HG02970 (cell line): ENCODE data around the gene UCK1.

Experiments used
- ATAC-seq: cut with Tn5 transposase; IDR thresholded peaks from one replicate; pipeline ENCODE4 v1.9.1; 2021; ENCODE audit warnings: mild to moderate bottlenecking, moderate library complexity, moderate number of reproducible peaks; ENCODE audit not compliant: unreplicated experiment, low FRiP score

The UCK1 gene

DNA sequence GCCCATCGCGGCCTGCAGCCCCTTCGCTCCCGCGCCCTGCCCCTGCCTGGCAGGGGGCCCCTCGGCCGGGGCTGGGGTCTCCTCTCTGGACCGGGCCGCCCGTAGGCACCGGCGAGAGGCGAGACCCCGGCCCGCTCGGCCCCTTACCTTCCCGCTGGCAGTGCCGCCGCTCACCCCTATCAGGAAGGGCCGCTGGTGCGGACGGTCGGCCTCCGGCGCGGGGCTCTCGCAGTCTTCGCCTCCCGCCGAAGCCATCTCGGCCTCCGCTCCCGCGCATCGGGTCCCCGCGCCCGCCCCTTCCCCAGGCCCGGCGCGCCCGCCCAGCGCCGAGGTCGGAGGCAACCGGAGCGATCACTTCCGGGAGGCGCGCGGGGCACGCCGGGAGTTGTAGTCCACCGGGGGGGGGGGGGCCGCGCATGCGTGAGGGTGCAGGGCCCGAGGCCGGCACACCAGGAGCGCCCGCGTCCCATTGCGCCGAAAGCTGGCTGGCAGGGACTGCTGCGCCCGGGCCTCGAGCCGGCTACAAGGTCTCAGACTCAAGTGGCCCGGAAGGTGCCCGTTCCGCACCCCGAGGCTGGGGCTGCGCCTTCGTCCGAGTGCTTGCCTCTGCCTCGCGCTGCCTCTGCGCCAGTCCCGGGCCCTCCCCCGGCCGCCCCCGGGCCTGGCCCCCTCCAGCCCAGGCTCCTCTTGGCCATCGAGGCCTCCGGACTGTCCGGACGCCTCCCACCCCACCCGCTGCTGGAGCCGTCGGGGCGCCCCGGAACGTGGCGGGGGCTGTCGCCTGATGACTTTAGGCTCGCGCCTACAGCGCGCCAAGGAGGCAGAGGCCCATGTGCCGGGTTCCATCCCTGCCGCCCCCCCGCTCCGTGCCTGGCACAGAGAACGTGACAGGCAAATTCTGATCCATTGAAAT lies at the start of gene UCK1:
UCK1 (minus strand) TSS at position 344 of the 913 bp plus-strand sequence; CDS start at position 255, 89 bp downstream.
- ATAC-seq: peak; percentile 78

DNA sequence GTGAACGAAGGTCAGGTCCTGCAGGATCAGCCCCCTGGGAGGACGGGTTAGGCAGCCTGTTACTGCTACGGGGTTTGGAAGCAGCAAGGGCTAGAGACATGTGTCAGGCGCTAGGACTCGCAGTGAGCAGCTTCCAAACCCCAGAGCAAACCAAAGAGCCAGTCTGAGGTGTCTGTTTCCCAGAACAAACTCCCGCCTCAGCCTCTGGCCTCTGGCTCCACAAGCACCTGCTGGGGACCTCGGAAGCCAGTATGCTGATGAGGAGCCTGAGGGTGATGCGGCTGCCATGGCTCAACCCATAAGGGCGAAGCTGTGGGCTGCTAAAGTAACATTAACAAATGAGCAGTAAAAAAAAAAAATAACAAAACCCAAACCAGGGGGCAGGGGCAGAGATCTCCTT lies 49.3 kb upstream of the UCK1 start:
- ATAC-seq: no peak

DNA sequence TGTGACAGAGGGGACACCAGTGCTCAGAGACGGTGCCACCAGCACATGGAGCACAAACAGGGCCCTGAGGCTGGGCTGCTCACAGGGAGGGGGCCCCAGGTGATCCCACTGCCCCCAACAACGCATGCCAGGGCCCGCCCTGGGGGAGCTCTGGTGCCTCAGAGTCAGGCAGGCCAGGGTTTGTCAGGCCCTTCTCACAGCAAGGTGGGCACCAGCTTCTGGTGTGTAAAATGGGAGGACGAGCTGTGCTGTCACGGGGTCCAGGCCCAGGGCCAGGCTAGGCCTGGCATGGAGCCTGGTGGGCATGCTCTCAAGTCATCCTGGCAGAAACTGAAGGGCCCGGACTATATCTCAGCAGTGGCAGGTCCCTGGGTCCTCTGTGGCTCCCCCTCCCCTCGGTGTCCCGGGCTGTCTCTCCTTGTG lies 48.7 kb upstream of the UCK1 start:
- no peak for ATAC-seq

DNA sequence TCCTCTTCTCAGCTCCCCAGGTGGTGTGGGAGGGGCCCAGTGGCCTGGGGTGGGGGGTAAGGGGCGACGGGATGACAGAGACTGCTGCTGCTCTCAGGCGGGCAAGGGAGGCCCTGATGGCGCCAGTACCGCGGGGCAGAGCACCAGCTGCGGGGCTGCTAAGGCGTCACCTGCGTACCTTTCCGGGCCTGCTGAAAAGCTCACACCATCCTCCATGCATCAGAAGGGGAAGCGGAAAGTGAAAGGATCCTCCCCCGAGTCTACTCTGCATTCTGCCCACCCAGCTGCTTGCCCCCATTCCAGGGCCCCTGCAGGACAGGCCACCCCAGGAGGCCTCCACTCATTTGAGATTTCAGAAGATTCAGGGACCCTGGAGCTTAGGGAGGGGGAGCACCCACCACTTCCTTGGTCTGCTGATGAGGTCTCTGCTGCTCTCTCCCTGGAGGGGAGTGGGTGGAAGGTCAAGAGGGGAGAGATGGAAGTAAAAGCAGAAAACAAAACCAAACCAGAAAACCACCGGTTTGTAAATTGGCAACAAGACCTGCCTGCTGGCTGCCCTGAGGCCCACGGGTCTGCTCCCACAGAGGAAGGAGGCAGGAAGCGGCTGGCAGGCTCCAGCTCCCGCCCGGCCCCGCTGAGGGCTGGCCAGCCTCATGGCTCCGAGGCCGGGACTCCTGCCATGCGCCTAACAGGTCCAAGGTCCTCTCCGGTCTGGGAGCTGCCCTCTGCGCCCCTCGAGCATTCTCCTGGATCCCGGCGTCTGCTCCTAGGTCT lies 47.9 kb upstream of the UCK1 start:
- no peak for ATAC-seq

DNA sequence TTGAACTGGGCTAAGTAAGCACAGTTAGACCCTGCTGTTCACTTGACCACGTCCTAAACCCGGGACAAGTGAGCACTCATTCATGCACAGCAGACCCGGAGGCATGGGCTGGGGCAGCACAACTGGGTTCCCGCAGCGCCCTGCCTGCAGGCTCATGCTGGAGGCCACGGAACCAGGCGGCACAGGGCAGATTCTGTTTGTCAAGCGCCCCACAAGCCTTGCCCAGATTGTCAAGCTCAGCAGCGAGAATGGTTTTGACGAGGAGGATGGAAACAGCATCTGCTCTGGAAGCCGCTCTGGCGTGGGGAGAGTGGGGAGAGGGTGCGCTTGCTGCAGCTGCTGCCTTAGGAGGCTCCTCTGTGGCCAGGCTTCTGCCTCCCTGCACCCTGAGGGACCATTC lies 47.0 kb upstream of the UCK1 start:
- ATAC-seq: no peak

DNA sequence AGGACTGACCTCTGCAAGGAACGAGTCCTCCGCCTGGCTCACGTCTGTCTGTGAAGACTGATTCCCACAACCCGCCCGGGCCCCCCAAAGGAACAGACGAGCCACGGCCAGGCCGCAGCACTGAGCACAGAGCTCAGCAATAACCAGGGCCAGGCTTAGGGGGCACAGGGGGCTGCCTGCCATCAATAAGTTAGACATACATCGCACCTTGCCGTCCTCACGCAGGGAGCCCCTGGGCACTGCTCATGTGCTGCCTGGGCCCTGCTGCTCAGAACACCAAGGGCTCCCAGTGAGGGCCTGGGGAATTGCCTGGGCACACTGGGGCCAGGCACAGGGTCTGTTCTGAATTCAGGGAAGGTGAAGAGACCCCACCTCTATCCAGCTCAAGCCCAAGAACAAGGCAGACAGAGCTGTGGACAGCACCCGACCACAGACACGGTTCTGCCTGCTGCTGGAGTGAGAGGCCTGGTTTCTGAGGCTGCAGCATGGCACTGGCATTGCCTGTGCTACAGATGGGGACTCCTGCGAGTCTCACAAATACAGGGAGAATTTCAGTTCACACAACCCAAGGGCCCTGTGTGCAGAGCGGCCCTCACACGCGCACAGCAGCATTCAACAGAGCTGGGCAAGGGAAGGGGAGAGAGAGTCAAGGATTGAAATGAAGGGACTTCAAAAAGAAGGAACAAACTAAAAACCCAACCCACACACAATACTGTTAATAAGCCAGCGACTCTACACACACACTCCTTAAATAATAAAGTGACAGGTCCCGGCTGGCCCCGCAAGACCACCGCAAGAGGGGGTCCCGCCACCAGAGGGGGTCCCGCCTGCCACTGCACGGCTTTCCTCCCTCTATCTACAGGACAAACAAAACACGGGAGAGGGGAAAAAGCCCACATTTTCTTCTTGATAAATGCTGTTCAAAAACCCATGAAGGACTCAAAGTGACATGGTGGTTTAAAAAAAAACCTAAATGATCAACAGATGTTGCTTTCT lies 46.2 kb upstream of the UCK1 start:
- ATAC-seq: no peak

DNA sequence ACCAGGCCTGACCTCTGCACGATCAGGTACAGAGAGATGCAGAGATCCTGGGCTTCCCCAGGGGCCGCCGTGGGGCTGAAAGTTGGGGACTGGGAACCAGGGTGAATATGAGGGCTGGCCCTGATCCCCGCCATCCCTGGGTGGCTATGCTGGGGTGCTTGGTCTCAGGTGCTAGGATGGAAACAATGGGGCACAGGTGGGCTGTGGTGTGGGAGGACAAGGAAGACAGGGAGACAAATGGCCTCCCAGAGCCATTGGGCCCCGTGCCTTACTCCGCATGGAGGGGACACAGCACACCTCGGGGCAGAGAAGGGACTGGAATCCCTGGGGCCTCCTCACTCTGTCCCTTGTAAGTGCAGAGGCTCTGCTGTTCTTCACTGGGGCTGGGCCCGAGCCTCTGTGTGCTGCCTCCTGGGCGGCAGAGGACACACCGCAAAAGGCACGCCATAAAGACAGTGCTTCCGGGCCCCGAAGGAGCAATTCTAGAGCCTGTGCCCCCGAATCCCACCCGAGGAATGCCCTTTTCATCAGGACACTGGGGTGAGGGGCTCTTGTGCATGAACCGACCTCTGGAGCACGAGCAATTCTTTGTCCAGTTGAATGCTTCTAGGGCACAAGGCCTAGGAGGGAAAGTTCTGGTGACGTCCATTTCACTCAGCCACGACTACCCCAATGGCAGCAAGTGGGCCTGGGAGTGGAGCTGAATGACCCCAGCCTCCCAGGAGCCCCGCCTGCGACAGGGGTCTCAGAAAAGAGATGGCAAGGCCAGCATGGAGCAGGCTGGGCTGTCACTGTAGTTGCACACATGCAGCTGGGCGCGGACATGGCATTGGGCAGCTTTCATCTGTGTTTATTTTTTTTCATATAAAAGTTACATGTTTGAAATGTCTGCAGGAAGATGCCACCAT lies 45.1 kb upstream of the UCK1 start:
- no peak for ATAC-seq

DNA sequence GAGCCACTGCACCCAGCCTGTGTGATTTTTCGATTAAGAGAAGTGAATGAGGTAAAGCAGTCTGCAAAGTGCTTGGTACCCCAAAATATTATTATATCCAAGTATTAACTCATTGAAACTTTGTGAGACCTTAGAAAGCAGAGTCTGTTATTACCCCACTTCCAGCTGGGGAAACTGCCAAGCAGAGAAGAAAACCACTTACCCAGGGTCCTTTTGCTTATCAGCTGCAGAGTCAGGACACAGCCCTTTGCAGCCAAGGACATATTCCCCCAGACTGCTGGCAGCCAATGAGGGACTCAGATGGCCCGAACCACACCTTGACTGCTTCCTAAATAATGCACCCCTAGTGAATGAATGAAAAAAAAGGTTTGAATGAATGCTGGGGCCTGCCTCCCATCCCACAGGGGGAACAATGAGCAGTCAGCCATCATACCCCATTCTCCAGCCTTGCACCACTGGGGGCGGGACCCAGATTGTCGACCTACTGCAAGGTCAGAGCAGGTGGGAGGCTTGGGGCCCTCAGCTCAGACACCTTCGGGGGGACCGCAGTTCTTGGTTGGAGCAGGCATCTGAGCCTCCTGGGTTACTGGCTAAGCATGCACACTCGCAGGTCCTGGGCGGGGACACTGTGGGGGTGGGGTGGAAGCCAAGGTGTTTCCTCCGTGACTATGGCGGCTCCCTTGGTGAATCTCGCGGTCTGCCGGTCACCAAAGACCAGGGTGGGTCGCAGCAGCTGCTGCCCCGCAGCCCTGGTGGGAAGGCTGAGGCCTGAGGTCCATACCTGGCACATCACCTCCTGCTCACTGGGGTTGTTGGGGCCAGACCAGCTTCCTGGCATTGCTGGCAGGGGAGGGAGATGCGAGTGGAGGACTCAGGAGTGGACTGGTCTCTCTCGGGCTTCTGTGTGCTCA lies 43.9 kb upstream of the UCK1 start:
- no peak for ATAC-seq

DNA sequence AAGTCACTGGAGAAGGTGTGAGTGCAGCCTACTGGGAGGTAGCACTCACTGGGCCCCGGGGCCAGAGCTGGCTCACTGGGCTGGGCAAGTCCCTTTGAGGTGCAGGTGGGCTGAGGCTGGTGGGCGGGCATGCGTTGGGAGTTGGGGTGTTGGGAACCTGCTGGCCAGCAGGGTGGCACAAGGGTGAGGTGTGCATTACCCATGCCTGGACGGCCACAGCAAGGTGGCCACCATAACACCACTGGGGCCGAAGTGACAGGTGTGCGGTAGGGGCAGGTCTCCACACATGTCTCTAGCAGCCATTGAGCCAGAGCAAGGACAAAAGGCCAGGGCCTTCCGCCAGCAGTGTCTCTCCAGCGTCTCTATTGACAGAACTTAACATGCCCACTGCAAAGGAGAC lies 36.8 kb upstream of the UCK1 start:
- no peak for ATAC-seq

DNA sequence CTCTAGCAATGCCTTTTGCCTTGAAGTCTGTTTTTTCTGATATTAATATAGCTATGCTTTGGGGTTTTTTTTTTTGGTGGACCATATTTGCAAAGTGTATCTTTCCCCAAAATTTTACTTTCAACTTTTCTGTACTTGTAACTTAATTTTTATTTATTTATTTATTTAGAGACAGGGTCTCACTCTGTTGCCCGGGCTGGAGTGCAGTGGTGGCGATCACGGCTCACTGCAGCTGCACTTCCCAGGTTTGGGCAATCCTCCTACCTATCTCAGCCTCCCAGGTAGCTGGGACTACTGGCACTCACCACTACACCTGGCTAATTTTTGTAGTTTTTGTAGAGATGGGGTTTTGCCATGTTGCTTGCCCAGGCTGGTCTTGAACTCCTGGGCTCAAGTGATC lies 35.1 kb upstream of the UCK1 start:
- ATAC-seq: no peak

DNA sequence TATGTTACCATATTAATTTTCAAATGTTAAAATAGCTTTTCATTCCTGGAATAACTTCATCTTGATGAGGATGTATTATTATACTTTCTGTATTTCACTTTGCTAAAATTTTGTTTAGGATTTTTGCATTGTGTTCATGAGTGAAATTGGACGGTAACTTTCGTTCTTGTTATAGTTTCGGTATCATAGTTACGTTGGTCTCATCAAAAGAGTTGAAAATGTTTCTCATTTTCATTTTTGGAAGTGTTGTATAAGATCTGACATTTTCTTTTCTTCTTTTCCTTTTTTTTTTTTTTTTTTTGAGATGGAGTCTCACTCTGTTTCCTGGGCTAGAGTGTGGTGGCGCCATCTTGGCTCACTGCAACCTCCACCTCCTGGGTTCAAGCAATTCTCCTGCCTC lies 34.3 kb upstream of the UCK1 start:
- ATAC-seq: no peak

DNA sequence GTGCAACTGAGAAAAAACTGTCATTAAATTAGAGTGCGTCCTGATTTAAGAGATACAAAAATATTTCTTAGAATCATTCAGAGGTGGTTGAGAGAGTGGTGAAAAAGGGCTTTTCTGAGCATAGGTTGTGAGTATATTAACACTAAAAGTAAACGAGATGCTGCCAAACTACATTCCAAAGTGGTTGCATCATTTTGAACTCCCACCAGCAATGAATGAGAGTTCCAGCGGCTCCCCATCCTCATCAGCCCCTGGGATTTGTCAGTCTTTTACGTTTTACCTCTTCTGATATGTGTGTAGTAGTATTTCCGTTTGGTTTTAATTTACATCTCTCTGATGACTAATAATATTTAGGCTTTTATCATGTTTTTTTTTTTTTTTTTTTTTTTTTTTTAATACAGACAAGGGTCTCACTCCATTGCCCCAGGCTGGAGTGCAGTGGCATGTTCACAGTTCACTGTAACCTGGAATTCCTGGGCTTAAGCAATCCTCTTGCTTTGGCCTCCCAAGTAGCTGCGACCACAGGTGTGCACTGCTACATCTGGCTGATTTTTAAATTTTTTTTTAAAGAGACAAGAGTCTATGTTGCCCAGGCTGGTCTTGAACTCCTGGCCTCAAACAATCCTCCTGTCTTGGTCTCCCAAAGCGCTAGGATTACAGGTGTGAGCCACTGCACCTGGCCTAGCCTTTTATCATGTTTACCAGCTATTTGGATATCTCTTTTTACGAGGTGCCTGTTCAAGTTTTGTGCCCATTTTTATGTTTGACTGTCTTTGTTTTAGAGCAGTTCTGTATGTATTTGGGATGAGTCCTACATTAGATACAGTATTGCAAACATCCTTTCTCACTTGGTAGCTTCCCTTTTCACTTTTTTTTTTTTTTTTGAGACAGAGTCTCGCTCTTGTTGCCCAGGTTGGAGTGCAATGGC lies 31.2 kb upstream of the UCK1 start:
- no peak for ATAC-seq

DNA sequence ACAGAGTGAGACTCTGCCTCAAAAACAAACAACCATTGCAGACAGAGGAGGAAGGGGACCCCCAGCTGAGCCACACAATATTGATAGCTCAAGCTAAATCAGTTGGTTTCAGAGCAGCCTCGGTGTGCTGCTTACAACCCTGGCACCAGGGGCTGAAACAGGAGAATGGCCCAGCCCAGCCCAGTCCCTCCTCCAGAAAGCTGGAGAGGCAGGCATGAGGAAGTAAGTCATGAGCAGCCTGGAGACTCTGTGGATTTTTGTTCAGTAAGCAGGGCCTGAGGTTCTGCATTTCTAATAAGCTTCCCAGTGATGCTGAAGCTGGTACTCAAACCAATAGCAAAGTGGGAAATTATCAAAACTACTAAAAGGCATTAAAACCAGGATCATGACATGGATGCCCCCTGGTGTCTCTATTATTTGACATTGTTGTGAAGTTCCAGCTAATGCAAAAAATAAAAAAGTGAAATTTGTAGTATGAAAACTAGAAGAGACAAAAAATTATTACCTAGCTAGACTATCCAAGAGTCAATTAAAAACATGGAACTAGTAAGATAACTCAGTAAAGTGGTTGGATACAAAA lies 28.4 kb upstream of the UCK1 start:
- no peak for ATAC-seq

DNA sequence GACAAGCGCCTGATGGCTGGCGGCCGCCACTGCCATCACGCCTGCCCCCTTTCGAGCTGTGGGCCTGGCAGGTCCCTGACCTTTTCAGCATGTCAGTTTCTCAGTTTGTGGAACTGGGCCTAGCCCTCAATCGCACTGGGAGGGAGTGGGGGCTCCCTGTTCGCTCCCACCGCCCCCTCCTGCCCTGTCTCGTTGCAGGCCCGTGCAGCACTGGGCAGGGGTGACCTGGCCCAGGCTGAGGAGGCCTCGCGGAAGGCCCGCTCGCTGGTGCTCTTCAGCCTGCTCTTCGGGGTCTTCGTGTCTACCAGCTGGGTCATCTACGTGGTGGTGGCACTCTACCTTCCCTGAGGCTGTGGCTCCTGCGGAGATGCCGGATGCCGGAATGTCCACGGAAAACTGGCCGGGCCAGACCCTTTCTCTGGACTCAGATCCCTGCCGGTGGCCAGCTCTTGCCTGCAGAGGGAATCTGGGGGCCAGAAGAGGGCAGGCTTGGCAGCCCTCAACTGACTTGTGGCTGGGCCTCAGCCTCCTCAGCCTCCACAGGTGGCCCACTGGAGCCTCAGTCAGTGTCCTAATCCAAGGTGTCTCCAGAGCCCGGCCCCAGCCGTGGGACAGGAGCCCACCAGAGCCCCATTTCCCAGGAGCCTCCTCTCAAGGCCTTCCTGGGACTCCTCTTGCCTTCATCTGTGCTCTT lies 26.9 kb upstream of the UCK1 start:
- ATAC-seq: no peak

DNA sequence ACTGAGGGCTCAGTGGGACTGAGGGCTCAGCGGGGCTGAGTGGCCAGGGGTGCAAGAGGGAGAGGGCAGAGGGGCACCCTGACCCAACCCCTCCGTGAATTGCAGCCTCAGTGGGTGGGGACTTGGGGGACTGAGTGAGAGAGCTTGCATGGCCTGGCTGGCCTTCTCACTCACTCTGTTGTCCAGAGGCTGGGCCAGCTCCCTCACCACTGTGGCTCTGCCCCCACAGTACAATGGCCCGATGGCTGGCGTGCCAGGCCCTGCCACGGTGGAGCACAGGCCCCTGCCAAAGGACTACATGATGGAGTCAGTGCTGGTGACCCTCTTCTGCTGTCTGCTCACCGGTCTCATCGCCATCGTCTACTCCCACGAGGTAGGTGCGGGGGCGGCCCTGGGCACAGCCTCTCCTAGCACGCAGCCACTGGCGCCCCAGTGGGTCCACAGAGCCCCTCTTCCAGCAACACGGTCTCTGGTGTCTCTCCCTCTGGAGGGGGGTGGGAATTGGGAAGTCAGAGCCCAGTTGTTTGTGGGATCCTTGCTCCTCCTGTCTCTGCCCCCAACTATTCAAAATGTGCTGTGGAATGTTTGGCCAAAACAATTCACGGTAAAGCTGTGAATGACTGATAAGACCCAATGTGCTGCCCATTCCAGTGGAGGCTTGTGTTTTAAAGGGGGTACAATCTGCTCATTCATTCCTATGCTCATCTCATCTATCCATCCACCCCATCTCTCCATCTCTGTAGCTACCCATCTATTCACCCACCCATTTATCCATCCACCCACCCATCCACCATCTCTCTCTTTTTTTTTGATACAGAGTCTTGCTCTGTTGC lies 25.0 kb upstream of the UCK1 start:
- no peak for ATAC-seq
